BJ (cell line): ENCODE data around the gene SMARCA2. TPM values are rescaled to one million over a fixed set of nuclear protein-coding genes. Genes with fewer than 3 reads are reported as not detected.

ENCODE experiments used
- CTCF ChIA-PET: fragments of 350-600 bp; formaldehyde crosslinking; extraction: SDS; loops from one replicate; lab custom pipeline; 2021; ENCODE audit warnings: antibody characterized with exemption, inconsistent platforms; lab: Yijun Ruan, JAX
- POLR2A ChIA-PET: fragments of 300-600 bp; sonication (Branson Sonifier 250); formaldehyde crosslinking; extraction: SDS; loops from one replicate; lab custom pipeline; 2021; ENCODE audit warnings: antibody characterized with exemption; lab: Charles Lee
- DNase-seq: peaks from one replicate; pipeline ENCODE4 v3.0.0-alpha.2; 2011; ENCODE audit warnings: low read depth
- H3K27me3 ChIP-seq: 2 replicates; pipeline ENCODE4 v1.6.0; 2011; ENCODE audit warnings: low read length; ENCODE audit not compliant: control insufficient read depth, insufficient read depth
- H3K36me3 ChIP-seq: 2 replicates; pipeline ENCODE4 v1.5.1; 2011; ENCODE audit warnings: low read length; ENCODE audit not compliant: control insufficient read depth, insufficient read depth
- H3K4me3 ChIP-seq: 2 replicates; pipeline ENCODE4 v1.5.1; 2011; ENCODE audit warnings: low read depth, mild to moderate bottlenecking, control low read depth, low read length
- polyA plus RNA-seq: library from polyadenylated mRNA; depleted of rRNA; stranded (reverse); fragments of >200 nt; gene quantifications from 2 replicates; pipeline ENCODE4 v1.2.3, GENCODE V29; 2011
- TF ChIP-seq, protein P1 (sequence below): IDR thresholded peaks from 2 replicates; pipeline ENCODE4 v1.5.1; 2011; ENCODE audit warnings: low read depth, mild to moderate bottlenecking, control low read depth, inconsistent platforms, low read length, moderate library complexity; ENCODE audit not compliant: insufficient read depth

Gene SMARCA2
- polyA plus RNA-seq, 1 experiment = 67.4 TPM

DNA sequence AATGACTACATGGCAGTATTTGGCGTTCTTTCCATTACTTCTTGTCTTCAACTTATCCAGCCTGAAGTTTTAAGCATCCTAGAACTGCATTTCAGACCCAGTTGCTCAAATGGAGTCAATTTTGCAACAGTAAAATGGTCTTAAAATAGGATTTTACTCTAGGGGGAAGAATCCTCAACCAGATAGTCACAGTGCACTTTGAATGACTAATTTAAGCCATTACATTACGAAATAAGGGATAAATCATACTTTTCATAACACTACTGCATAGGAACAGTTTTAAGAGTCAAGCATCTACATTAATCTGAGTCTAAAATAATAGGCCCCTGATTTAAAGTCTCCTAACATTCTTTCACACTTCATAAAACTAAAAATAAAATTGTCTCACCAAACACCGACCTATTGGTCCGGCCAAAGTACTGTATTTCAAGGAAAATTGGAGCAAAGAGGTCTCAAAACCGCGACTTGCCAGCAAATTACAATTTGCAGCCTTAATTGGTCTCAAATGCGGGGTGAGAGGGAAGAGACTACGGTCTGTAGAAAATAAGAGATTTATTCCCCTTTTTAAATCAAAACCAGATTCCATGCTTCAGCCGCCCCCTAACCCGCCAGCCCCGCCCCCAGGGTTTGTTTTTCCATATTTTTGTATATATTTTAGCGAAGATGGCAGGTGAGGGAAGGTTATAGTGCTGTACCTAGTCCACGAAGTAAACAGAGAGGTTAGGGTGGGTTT, 1.2 kb upstream of the SMARCA2 start:
- POLR2A ChIA-PET = no interaction called here
- CTCF ChIA-PET = interaction anchor here (1.6 kb wide), 1 partner anchor 34 kb away, joined by 8 read pairs; no protein-coding TSS in a partner anchor

DNA sequence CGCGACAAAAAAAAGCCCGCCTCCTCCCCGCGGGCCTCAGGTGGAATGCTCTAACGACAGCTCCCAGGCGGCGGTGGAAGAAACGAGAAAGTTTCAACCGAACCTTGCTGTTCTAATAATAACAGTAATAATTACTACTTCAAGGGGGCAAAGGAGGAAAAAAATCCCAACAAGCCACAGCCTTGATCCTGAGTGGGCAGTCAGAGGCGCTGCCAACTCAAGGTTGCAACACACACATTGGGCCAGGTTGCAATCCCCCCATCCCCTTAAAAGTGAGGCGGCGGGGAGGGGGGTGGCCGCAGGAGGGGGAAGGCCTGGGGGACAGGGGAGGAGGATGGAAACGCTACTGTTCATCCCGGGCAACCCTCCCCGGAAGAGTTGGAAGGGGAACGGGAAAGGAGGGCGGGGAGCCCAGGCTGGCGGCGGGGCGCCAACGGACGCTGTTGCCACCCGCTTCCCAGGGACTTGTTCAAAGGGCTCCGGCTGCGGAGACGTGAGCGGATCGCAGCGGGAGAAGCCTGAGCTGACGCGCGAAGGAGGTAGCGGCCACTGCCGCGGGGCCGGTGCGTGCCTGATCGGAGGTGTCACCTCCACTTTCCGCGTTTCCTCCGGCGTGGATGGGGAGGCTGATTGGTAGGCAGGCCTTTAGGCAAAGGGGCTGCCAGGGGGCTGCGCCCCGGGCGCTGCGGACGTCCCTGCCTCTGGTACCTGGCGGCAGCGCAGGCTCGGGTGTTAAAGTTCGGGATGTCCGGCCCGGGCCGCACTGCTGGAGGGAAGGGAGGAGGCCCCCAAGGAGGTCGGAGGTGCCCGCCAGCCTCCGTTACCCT, 647 bp downstream of the SMARCA2 start:
- no peaks in the 10 kb centered on the region for H3K27me3 ChIP-seq
- ChIA-PET CTCF (interaction anchor here (1.6 kb wide), 1 partner anchor 36 kb away, joined by 8 read pairs; no protein-coding TSS in a partner anchor), POLR2A (interaction anchor here (0.6 kb wide), 2 partner anchors 9 to 99 kb away, joined by 3 read pairs; no protein-coding TSS in a partner anchor)
- no peak for DNase-seq
- TF ChIP-seq, protein P1, sequence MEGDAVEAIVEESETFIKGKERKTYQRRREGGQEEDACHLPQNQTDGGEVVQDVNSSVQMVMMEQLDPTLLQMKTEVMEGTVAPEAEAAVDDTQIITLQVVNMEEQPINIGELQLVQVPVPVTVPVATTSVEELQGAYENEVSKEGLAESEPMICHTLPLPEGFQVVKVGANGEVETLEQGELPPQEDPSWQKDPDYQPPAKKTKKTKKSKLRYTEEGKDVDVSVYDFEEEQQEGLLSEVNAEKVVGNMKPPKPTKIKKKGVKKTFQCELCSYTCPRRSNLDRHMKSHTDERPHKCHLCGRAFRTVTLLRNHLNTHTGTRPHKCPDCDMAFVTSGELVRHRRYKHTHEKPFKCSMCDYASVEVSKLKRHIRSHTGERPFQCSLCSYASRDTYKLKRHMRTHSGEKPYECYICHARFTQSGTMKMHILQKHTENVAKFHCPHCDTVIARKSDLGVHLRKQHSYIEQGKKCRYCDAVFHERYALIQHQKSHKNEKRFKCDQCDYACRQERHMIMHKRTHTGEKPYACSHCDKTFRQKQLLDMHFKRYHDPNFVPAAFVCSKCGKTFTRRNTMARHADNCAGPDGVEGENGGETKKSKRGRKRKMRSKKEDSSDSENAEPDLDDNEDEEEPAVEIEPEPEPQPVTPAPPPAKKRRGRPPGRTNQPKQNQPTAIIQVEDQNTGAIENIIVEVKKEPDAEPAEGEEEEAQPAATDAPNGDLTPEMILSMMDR = no peak
- H3K36me3 ChIP-seq = no peaks in the 10 kb centered on the region
- peak overlapping the region; percentile 91 for H3K4me3 ChIP-seq

More for the DNA sequence above, 1.2 kb upstream of the SMARCA2 start:
- DNase-seq = no peak
- no peaks in the 10 kb centered on the region for H3K27me3 ChIP-seq
- TF ChIP-seq, protein P1 = 0 out of 2 replicates have a peak, but pooled peaks have one; percentile 2
- no peaks in the 10 kb centered on the region for H3K36me3 ChIP-seq
- peak overlapping the region; percentile 91 for H3K4me3 ChIP-seq

GRCh38 chr9:2016408-2017330, 1.5 kb downstream of the SMARCA2 start:
- TF ChIP-seq, protein P1 = no peak
- DNase-seq = no peak
- Histone ChIP-seq H3K27me3 (no peaks in the 10 kb centered on the region), H3K36me3 (no peaks in the 10 kb centered on the region), H3K4me3 (peak overlapping the region; percentile 91)
- ChIA-PET POLR2A (no interaction called here), CTCF (interaction anchor here (1.2 kb wide), 1 partner anchor 67 kb away, joined by 4 read pairs; no protein-coding TSS in a partner anchor)

DNA sequence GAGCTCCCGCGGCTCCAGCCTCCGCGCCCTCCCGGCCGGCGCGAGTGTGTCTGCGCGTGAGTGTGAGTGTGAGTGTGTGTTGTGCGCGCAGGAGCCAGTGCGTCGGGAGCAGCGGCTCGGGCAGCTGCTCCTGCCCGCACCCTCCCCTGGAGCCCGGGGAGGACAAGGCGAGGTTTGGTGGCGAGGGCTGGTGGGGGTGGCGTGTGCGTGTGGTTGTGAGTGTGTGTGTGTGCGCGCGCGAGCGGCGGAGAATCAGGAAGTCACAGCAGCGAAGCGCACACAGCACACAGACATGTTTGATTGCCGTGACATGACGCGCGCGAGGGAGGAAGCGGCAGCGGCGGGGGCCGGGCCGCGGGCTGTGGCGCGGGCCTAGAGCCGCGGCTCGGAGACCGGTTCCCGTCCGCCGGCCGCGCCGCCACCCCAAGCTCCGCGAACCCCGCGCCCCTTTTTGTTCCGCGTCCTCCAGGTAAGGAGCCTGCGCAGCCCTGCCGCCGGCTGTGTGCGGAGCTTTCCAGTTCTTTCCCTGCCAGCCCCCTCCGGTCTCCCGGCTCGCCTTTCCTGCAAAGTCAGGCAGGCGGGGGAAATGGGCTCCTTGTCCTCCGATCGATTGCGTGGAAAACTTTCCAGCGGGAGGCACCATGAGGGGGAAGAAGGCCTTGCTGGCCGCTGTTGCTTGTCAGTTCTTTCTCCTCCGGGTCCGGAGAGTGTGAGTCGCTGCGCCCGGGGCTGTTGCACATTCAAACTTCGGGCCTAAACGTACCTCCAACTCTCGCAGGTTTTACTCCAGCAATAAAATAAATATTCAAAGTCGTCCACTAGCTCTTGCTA, 2.4 kb downstream of the SMARCA2 start:
- peak overlapping the region; percentile 91 for H3K4me3 ChIP-seq
- no peaks in the 10 kb centered on the region; the same call in 1 of the 2 replicates for H3K36me3 ChIP-seq
- no peaks in the 10 kb centered on the region for H3K27me3 ChIP-seq
- CTCF ChIA-PET = interaction anchor here (0.8 to 1.2 kb wide), 2 partner anchors 30 to 66 kb away, joined by 3 to 4 read pairs; no protein-coding TSS in a partner anchor
- POLR2A ChIA-PET = no interaction called here
- TF ChIP-seq, protein P1 = no peak
- DNase-seq = no peak
